Stimulated activated CD4-positive, alpha-beta T cell treated with anti-CD3 and anti-CD28 coated beads, Interleukin-15, amount 100 ng/mL, for 48 hours (primary cell): Measurements from ENCODE around the gene HAND2.

Experiments used
- DNase-seq, 2 donors: peaks; one replicate each; pipeline ENCODE4 v3.0.0-alpha.2; 2020; ENCODE audit warnings: low read depth in 2 of 2

HAND2 gene

DNA sequence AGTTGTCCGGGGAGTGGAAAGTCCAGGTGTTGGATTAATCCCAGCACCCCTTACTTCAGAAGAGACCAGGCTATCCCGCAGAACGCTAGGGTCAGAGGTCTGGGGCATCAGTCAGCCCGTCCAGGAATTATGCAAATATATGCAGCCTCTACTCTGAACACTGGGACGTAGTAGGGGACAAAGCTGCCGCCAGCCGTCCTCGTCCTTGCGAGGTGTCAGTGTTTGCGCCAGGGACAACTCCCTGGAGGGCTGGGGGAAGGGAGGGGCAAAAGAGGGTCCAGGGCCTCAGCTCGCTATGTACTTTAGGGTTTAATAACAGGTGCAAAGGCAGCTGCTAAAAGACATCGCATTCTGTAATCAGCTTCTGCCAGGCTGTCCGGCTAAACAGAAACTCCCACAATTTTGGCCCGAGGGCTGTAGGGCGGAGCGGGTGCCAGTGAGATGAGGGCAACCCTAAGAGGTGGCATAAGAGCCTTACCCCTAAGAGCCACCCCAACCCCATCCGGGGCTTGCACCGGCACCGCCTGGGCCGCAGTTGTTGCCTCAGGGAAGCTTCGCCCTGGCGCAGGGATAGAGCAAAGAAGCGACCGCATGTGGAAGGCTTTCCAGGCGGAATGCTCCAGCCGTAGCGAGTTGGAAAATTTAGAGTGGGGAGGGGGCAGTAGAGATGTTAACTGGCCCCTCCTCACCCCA lies 8.4 kb downstream of the HAND2 start:
- DNase-seq = no peak

GRCh38 chr4:173520921-173521466 lies 9.0 kb downstream of the HAND2 start:
- no peak for DNase-seq

- no peak for DNase-seq
Observed at GRCh38 chr4:173519111-173520101, 10.6 kb downstream of the HAND2 start.

DNA sequence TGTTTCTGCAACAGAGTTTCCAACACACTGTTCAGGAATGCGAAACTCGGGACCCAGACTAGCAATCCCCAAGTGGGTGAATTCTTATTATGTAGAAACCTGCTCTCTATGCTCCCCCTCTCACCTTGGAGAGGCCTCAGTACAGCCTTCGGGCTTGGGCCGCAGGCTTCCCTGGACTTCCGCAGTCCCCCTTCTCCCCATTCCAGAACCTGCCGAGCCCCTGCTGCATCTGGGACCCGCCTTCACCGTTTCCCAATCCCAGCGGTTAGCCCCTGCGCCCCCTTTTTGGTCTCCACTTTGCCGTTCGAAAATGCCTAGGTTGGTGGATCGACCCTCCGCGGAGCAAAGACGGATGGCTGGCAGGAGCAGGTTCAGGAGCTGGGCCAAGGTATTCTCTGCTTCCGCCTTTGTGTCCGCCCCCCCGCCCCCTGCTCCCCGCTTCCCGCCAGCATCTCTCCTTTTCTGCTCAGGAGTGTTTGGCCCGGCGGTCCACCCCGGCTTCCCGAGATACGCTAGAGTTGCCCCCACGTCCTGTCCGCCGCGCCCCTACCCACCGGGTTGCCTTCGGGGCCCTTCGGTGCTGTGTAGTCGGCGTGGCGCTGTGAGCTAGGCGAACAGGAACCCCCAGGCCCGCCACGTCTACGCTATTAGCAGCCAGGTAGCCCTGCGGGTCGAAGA lies 11.5 kb downstream of the HAND2 start:
- no peak for DNase-seq

DNA sequence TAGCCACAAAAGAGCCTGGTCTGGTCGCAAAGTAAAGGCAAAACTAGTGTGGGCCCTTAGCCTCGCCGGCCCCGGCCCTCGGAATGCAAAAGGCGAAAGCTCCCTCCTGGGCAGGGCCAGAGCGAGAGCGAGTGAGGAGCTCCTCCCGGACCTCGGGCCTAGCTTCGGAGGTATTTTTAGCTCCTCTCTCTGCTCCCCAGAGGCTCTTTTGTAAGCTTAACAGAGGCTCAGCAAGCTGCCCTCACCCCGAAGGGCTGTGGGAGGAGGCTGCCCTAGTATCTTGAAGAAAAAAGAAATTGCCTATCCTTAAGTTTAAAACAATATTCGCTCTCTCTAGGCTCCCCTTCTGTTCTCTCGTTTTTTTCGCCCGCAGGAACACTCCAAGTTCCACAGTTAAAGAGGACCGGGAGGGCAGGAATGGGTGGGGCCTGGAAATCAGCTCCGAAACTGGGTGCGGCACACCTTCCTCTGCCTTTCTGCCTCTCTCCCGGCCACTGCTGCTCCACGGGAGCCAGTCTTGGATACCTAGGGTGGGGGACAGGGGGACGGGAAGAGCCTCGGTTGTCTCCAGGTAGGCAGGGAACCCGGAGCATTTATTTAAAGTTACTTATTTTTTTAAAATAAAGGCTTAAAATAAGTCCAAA lies 12.1 kb downstream of the HAND2 start:
- DNase-seq = no peak

DNA sequence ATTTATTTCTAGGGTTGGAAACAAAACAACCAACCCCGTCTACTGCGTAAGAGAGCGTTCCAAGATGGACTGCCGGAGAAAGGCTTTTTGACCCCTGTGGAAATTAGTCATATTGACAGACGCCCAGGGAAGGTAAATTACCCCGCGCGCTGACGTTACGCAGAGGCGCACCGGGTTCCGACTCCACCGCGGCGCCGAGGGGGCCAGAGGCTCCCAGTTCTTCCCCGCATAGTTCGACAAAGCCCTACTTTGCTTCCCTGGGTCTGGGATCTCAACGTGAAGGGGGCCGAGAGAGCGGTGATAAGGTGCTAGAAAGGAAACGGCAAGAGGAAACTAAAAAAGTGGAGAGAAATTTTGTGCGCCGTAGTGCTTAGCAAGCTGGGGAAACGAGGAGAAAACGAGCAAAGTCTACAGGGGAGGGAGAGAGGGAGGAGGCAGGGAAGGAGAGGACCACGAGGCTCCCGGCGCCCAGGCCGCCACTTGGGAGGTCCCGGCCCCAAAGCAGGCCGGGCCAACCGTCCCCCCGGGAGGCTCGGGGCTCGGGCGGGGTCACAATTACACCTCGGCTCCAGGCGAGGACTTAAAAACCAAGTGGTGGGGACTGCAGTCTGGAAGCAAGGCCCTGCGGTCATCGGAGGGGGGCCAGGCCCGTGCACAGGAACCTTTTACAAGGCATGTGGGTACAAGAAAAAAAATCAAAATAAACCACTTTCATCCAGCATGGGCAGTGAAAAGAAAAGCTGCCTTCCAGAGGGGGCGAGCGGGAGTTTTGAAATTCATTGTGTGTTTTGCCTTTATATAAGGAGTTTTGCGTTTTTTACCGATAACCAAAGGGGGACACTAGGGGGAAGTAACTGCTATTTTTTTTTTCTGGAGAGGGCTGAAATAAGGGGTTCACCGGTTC lies 13.2 kb downstream of the HAND2 start:
- DNase-seq = no peak

DNA sequence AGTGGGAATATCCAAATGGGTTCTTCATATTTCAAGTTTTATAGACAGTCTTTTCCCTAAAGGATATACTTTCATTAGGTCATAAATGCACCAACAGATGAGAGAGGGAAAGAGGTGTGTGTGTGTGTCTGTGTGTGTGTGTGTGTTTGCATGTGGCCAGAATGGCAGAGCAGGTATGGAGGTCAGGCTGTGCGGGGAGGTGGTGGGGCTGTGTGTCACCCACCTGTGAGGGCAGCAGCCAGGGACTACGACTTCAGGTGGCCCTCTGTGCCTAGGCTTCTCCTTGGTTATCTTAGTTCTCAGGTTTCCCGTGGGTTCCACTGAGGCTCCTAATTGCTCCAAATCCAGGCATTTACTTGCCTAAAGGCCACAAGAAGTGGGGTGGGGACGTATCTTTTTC lies 14.6 kb downstream of the HAND2 start:
- no peak for DNase-seq

GRCh38 chr4:173514641-173515217 lies 15.3 kb downstream of the HAND2 start:
- no peak for DNase-seq

GRCh38 chr4:173513651-173514050 lies 16.4 kb downstream of the HAND2 start:
- DNase-seq = no peak

DNA sequence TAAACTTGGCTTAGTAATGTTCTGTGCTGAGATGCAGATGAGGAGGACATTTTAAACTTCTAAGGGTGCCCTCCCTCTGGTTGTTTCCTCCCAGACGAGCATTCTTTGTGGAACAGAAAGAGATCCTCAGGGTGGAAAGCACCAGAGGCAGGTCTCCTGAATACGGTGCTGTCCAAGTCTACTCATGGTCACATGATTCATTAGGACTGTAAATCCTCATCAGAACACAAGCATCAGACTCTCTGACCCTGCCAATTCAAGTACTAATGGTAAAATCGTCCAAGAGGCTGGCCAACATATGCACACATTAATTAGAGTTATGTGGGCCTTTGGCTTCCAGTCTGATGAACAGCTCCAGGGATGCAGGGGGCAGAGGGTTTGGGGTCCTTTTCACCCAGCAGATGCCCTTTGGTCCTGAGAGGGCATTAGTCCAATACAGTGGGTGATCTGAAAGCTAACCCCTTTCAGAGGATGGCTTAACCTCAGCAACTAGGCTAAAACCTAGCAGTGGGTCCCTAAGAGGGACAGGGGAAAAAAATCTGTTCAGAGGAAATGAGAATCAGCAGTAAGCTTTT lies 18.2 kb downstream of the HAND2 start:
- no peak for DNase-seq

- DNase-seq = no peak
Observed at GRCh38 chr4:173509036-173510001, 20.7 kb downstream of the HAND2 start.

DNA sequence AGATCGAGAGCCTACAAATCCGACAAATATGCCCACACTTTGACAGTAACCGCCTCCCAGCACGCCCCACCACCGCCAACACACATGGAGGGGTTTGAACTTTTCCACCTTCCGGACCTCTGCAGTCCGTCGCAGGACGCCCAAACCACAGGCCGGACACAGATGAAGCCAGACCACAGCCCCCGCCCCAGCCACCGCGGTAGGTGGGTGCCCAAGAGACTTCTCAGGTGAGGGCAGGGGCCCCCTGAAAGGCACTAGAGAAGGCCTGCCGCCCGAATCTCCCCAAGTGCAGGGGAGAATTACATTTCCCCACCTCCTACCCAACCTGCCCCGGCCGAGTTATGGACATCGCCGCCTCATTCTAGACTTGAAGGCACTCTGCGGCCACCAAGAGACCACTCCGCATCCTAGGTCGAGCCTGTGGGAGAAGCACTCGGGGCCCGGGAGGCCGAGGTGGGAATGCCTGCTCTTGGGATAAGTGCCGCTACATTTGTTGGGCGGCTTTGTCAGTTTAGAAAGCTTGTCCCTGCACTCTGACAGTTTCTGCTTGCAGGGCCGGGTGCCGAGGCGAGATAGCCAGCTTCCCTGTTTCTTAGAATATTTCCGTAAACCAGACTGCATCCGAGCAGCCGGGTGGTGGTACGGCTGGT lies 21.5 kb downstream of the HAND2 start:
- no peak for DNase-seq

- no peak for DNase-seq
Observed at GRCh38 chr4:173507471-173508385, 22.3 kb downstream of the HAND2 start.

DNA sequence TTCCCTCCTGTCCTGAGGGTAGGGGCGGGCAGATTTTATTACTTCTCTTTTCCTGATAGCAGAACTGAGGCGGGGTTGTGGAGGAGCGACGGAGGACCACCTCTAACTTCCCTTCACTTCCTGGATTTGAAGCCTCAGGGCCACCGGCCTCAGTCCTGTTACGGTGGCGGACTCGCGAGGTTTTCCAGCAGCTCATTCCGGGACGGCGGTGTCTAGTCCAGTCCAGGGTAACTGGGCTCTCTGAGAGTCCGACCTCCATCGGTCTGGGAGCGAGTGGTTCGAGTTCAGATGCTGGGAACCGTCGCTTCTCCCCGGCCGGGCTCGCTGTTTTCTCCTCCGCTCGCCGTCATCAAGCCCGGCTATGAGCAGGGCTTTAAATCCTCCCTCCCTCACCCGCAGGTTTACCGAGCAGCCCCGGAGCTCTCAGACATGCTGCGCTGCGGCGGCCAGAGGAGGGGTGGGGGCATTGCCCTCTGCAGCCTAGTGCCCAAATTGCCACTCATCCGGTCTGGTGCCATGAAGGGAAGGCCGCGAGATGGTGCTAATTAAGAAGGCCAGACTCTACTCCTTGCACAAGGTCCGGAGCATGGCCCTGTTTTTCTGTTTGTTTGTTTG lies 23.3 kb downstream of the HAND2 start:
- no peak for DNase-seq

DNA sequence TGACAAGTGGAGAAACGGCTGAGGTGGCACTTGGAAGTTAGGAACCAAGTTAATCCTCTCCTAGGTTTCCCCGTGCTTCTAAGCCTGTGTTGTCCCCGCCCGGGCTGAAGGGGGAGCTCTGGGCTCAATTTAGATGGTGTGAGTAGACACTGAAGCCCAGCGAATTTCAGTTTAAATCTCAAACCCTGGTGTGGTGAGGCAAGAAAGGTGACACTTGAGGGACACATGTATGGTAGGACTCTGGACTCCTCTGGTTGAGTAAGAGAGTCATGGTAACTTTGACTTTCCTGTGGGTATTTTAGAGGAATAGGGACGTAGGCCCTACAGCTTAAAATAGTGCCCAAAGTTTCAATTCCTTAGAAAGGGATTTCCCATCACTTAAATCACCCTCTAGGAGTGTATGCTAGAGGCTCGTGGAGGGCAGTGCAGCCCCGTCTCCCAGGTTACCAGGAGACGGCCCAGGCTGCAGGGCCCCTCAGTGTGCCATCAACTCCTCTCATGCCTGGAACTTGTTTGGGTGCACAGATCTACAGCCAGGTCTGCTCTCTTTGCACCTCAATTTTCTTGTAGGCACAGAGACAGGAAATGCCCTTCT lies 24.0 kb downstream of the HAND2 start:
- peak in 1 of 2 donors; percentile 48 for DNase-seq

DNA sequence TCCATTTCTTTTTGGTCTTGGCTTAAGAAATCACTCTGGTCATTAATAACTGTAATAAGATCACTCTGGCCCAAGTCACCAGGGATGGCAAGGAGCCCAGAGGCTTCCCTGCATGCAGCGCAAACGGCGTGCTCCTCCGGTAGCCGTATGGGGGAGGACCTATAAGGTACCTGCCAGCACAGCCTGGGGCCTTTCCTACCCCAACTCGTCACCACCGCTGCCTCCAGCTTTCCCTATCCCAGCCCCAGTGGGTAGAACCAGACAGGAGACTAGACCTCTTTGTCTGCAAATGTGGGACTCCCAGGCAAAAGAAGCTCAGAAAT lies 25.9 kb downstream of the HAND2 start:
- no peak for DNase-seq
